ENCODE results near the gene WDR48. TPM values are rescaled to one million over a fixed set of nuclear protein-coding genes. Genes with fewer than 3 reads are reported as not detected.
A peak's percentile ranks its signal among the peaks of the same experiment; 100 is the strongest.

WDR48 gene
- total and polyA plus RNA-seq, 4 experiments from 2014 or later: 32.6 to 69.8 (median 53.7) TPM

GRCh38 chr3:39115870-39116269 is 64.1 kb downstream of the WDR48 start:
- H3K27ac Mint-ChIP-seq: no peak overlapping the region
- H3K4me1 Mint-ChIP-seq: no peaks in the 10 kb centered on the region
- intact Hi-C loops (cut with micrococcal nuclease): no loop called here
- Histone ChIP-seq H3K36me3 (ENCODE audit: insufficient read depth, low read length) (no peaks in the 10 kb centered on the region), H3K4me1 (ENCODE audit: insufficient read depth, low read length) (no peaks in the 10 kb centered on the region), H3K9me3 (ENCODE audit: control insufficient read depth in 1 of 2, low read length in 2 of 2) (no peaks in the 10 kb centered on the region), H3K27ac (ENCODE audit: low read depth, low read length) (no peak overlapping the region), H3K4me3 (ENCODE audit: low read length in 2 of 2) (no peak overlapping the region), H3K27me3 (ENCODE audit: insufficient read depth, low read length) (no peaks in the 10 kb centered on the region)
- DNase-seq: no peak
- no peaks in the 10 kb centered on the region for H3K27me3 Mint-ChIP-seq
- no peak overlapping the region for H3K4me3 Mint-ChIP-seq
- ChIA-PET POLR2A (ENCODE audit: partially characterized antibody) (interaction anchor here (1.0 kb wide), 1 partner anchor 8 kb away, joined by 4 read pairs; the partner anchor contains the start of genes GORASP1 and TTC21A), CTCF (ENCODE audit: partially characterized antibody) (interaction anchor here (1.1 to 24.3 kb wide), 4 partner anchors 11 to 173 kb away, joined by 4 to 471 read pairs (median 12); no protein-coding TSS in a partner anchor)
- H3K36me3 Mint-ChIP-seq: no peaks in the 10 kb centered on the region
- H3K9me3 Mint-ChIP-seq: no peaks in the 10 kb centered on the region

GRCh38 chr3:39118079-39118478 is 66.3 kb downstream of the WDR48 start:
- Histone ChIP-seq H3K9me3 (ENCODE audit: control insufficient read depth in 1 of 2, low read length in 2 of 2) (no peaks in the 10 kb centered on the region), H3K27ac (ENCODE audit: low read depth, low read length) (no peak overlapping the region), H3K36me3 (ENCODE audit: insufficient read depth, low read length) (no peaks in the 10 kb centered on the region), H3K4me3 (ENCODE audit: low read length in 2 of 2) (no peak overlapping the region), H3K4me1 (ENCODE audit: insufficient read depth, low read length) (no peaks in the 10 kb centered on the region), H3K27me3 (ENCODE audit: insufficient read depth, low read length) (no peaks in the 10 kb centered on the region)
- Mint-ChIP-seq H3K36me3 (no peaks in the 10 kb centered on the region), H3K9me3 (no peaks in the 10 kb centered on the region), H3K4me1 (no peaks in the 10 kb centered on the region), H3K27ac (no peak overlapping the region), H3K27me3 (no peaks in the 10 kb centered on the region), H3K4me3 (no peak overlapping the region)
- ChIA-PET POLR2A (ENCODE audit: partially characterized antibody) (interaction anchor here (0.8 kb wide), 2 partner anchors 10 to 30 kb away, joined by 3 read pairs; partner anchors contain the start of genes GORASP1 and TTC21A), CTCF (ENCODE audit: partially characterized antibody) (interaction anchor here (4.6 to 24.3 kb wide), 2 partner anchors 9 to 171 kb away, joined by 20 to 471 read pairs; no protein-coding TSS in a partner anchor)
- no peak for DNase-seq
- intact Hi-C loops (cut with micrococcal nuclease): no loop called here

GRCh38 chr3:39118931-39119660 is 67.3 kb downstream of the WDR48 start:
- H3K4me3 ChIP-seq (ENCODE audit: low read length in 2 of 2): no peak overlapping the region
- Mint-ChIP-seq H3K36me3 (no peaks in the 10 kb centered on the region), H3K9me3 (no peaks in the 10 kb centered on the region), H3K4me1 (no peaks in the 10 kb centered on the region), H3K4me3 (no peak overlapping the region), H3K27me3 (no peaks in the 10 kb centered on the region), H3K27ac (peak overlapping the region in 2 of 7 donors; percentile 2 to 44)
- no peak for DNase-seq
- H3K27ac ChIP-seq (ENCODE audit: low read depth, low read length): no peak overlapping the region
- H3K27me3 ChIP-seq (ENCODE audit: insufficient read depth, low read length): no peaks in the 10 kb centered on the region
- intact Hi-C loops (cut with micrococcal nuclease): no loop called here
- CTCF ChIA-PET (ENCODE audit: partially characterized antibody): interaction anchor here (24.3 kb wide), 1 partner anchor 170 kb away, joined by 471 read pairs; no protein-coding TSS in a partner anchor
- H3K4me1 ChIP-seq (ENCODE audit: insufficient read depth, low read length): no peaks in the 10 kb centered on the region
- H3K36me3 ChIP-seq (ENCODE audit: insufficient read depth, low read length): no peaks in the 10 kb centered on the region
- H3K9me3 ChIP-seq (ENCODE audit: control insufficient read depth in 1 of 2, low read length in 2 of 2): no peaks in the 10 kb centered on the region
- POLR2A ChIA-PET (ENCODE audit: partially characterized antibody): no interaction called here

GRCh38 chr3:39121621-39122020 is 69.8 kb downstream of the WDR48 start:
- Histone ChIP-seq H3K4me3 (ENCODE audit: low read length in 2 of 2) (no peak overlapping the region), H3K27me3 (ENCODE audit: insufficient read depth, low read length) (no peaks in the 10 kb centered on the region), H3K36me3 (ENCODE audit: insufficient read depth, low read length) (no peaks in the 10 kb centered on the region), H3K4me1 (ENCODE audit: insufficient read depth, low read length) (peaks cover under 1% of the 10 kb centered on the region), H3K27ac (ENCODE audit: low read depth, low read length) (no peak overlapping the region), H3K9me3 (ENCODE audit: control insufficient read depth in 1 of 2, low read length in 2 of 2) (no peaks in the 10 kb centered on the region)
- intact Hi-C loops (cut with micrococcal nuclease): no loop called here
- Mint-ChIP-seq H3K36me3 (no peaks in the 10 kb centered on the region), H3K9me3 (no peaks in the 10 kb centered on the region), H3K4me1 (peaks cover under 1 to 4% (median 3%) of the 10 kb centered on the region in 4 donors), H3K27me3 (no peaks in the 10 kb centered on the region), H3K4me3 (no peak overlapping the region), H3K27ac (no peak overlapping the region)
- ChIA-PET CTCF (ENCODE audit: partially characterized antibody) (interaction anchor here (0.6 to 24.3 kb wide), 3 partner anchors 21 to 168 kb away, joined by 3 to 471 read pairs (median 4); no protein-coding TSS in a partner anchor), POLR2A (ENCODE audit: partially characterized antibody) (interaction anchor here (1.3 kb wide), 1 partner anchor 14 kb away, joined by 3 read pairs; the partner anchor contains the start of genes GORASP1 and TTC21A)
- DNase-seq: no peak

GRCh38 chr3:39122813-39123212 is 71.0 kb downstream of the WDR48 start:
- Mint-ChIP-seq H3K9me3 (no peaks in the 10 kb centered on the region), H3K4me1 (peaks cover 7 to 14% (median 12%) of the 10 kb centered on the region in 4 donors), H3K36me3 (no peaks in the 10 kb centered on the region), H3K27me3 (no peaks in the 10 kb centered on the region), H3K27ac (no peak overlapping the region), H3K4me3 (no peak overlapping the region)
- intact Hi-C loops (cut with micrococcal nuclease): no loop called here
- ChIA-PET CTCF (ENCODE audit: partially characterized antibody) (interaction anchor here (1.6 to 24.3 kb wide), 2 partner anchors 31 to 166 kb away, joined by 3 to 471 read pairs; no protein-coding TSS in a partner anchor), POLR2A (ENCODE audit: partially characterized antibody) (interaction anchor here (1.3 kb wide), 1 partner anchor 15 kb away, joined by 3 read pairs; the partner anchor contains the start of genes GORASP1 and TTC21A)
- H3K9me3 ChIP-seq (ENCODE audit: control insufficient read depth in 1 of 2, low read length in 2 of 2): no peaks in the 10 kb centered on the region
- DNase-seq: no peak
- H3K4me1 ChIP-seq (ENCODE audit: insufficient read depth, low read length): peaks cover 12% of the 10 kb centered on the region
- H3K4me3 ChIP-seq (ENCODE audit: low read length in 2 of 2): no peak overlapping the region
- no peaks in the 10 kb centered on the region for H3K36me3 ChIP-seq (ENCODE audit: insufficient read depth, low read length)
- H3K27me3 ChIP-seq (ENCODE audit: insufficient read depth, low read length): no peaks in the 10 kb centered on the region
- H3K27ac ChIP-seq (ENCODE audit: low read depth, low read length): no peak overlapping the region

GRCh38 chr3:39124876-39125840 is 73.3 kb downstream of the WDR48 start:
- H3K36me3 Mint-ChIP-seq: no peaks in the 10 kb centered on the region
- Histone ChIP-seq H3K27me3 (ENCODE audit: insufficient read depth, low read length) (no peaks in the 10 kb centered on the region), H3K4me1 (ENCODE audit: insufficient read depth, low read length) (peaks cover 22% of the 10 kb centered on the region), H3K27ac (ENCODE audit: low read depth, low read length) (no peak overlapping the region), H3K9me3 (ENCODE audit: control insufficient read depth in 1 of 2, low read length in 2 of 2) (no peaks in the 10 kb centered on the region), H3K36me3 (ENCODE audit: insufficient read depth, low read length) (no peaks in the 10 kb centered on the region), H3K4me3 (ENCODE audit: low read length in 2 of 2) (no peak overlapping the region)
- H3K4me1 Mint-ChIP-seq: peaks cover 11 to 30% (median 21%) of the 10 kb centered on the region in 4 donors
- H3K4me3 Mint-ChIP-seq: no peak overlapping the region
- POLR2A ChIA-PET (ENCODE audit: partially characterized antibody): interaction anchor here (2.6 kb wide), 1 partner anchor 163 kb away, joined by 10 read pairs; no protein-coding TSS in a partner anchor
- H3K27ac Mint-ChIP-seq: no peak overlapping the region
- DNase-seq: no peak
- H3K27me3 Mint-ChIP-seq: no peaks in the 10 kb centered on the region
- no peaks in the 10 kb centered on the region for H3K9me3 Mint-ChIP-seq
- intact Hi-C loops (cut with micrococcal nuclease): no loop called here
- CTCF ChIA-PET (ENCODE audit: partially characterized antibody): interaction anchor here (1.0 to 24.3 kb wide), 7 partner anchors 17 to 164 kb away, joined by 3 to 471 read pairs (median 30); partner anchors contain the start of genes GORASP1, TTC21A and XIRP1
